HG03045 (cell line): ENCODE results near the gene TMC1.

ENCODE experiments used
- ATAC-seq: cut with Tn5 transposase; IDR thresholded peaks from one replicate; pipeline ENCODE4 v1.9.1; 2021; ENCODE audit warnings: mild to moderate bottlenecking, moderate library complexity; ENCODE audit not compliant: unreplicated experiment

Gene TMC1

GRCh38 chr9:72600671-72601070 lies 79.3 kb downstream of the TMC1 start:
- ATAC-seq = no peak

GRCh38 chr9:72601615-72602014 lies 80.2 kb downstream of the TMC1 start:
- no peak for ATAC-seq

GRCh38 chr9:72612449-72612848 lies 91.0 kb downstream of the TMC1 start:
- no peak for ATAC-seq

GRCh38 chr9:72614067-72614466 lies 92.7 kb downstream of the TMC1 start:
- no peak for ATAC-seq

GRCh38 chr9:72615931-72616330 lies 94.5 kb downstream of the TMC1 start:
- ATAC-seq = no peak

GRCh38 chr9:72618811-72619210 lies 97.4 kb downstream of the TMC1 start:
- no peak for ATAC-seq

- no peak for ATAC-seq
These were observed 100.8 kb downstream of the TMC1 start for GRCh38 chr9:72622186-72622585.

- no peak for ATAC-seq
These were observed 101.7 kb downstream of the TMC1 start for GRCh38 chr9:72623156-72623555.

- no peak for ATAC-seq
These were observed 105.7 kb downstream of the TMC1 start for GRCh38 chr9:72627147-72627546.

GRCh38 chr9:72627956-72628540 lies 106.6 kb downstream of the TMC1 start:
- ATAC-seq = no peak

GRCh38 chr9:72633966-72634365 lies 112.6 kb downstream of the TMC1 start:
- no peak for ATAC-seq

- peak; percentile 90 for ATAC-seq
These were observed 113.8 kb downstream of the TMC1 start for GRCh38 chr9:72635197-72635596.

GRCh38 chr9:72636621-72637020 lies 115.2 kb downstream of the TMC1 start:
- ATAC-seq = no peak

GRCh38 chr9:72643651-72644050 lies 122.2 kb downstream of the TMC1 start:
- ATAC-seq = no peak

- ATAC-seq = no peak
These were observed 124.7 kb downstream of the TMC1 start for GRCh38 chr9:72646061-72646460.

- ATAC-seq = no peak
These were observed 127.1 kb downstream of the TMC1 start for GRCh38 chr9:72648324-72649126.

GRCh38 chr9:72649127-72649442 lies 127.7 kb downstream of the TMC1 start:
- ATAC-seq = no peak

- ATAC-seq = no peak
These were observed 128.8 kb downstream of the TMC1 start for GRCh38 chr9:72650206-72650605.

GRCh38 chr9:72656021-72656420 lies 134.6 kb downstream of the TMC1 start:
- no peak for ATAC-seq

GRCh38 chr9:72657023-72657422 lies 135.6 kb downstream of the TMC1 start:
- no peak for ATAC-seq

- ATAC-seq = no peak
These were observed 137.3 kb downstream of the TMC1 start for GRCh38 chr9:72658703-72659102.

GRCh38 chr9:72661401-72662135 lies 140.2 kb downstream of the TMC1 start:
- ATAC-seq = no peak
